ENCODE data around the gene LIMS2.

- no peak for TF ChIP-seq CTCF (IDR thresholded peaks at IDR 0.05 in 8 of 11, conservative IDR thresholded peaks at IDR 0.05 in 3 of 11)
- TF ChIP-seq POLR2A (IDR thresholded peaks at IDR 0.05), result no peak
- TF ChIP-seq POLR2AphosphoS5 (IDR thresholded peaks at IDR 0.05), result no peak
Observed at GRCh38 chr2:127611076-127611925, 64.0 kb downstream of the LIMS2 start.

Data from spleen (tissue), 7 donors.